Stimulated activated naive B cell treated with anti-CD40 and anti-IgM and Interleukin-4, amounts not matched to agents 10 μg/mL and 1 μg/mL and 100 μg/mL, for 72 hours (primary cell): ENCODE results near the gene ZNF460.
"Not testable (repeated sequence)": the region's sequence is repeated elsewhere in the genome, so short reads cannot be mapped to it uniquely, and the experiment has no call there.

ENCODE experiments used
- ATAC-seq, 2 donors: fragments of 150-1000 bp; cut with Tn5 transposase; replicated peaks; 2 replicates each; pipeline ENCODE4 v1.10.0; 2021; ENCODE audit warnings: moderate library complexity in 1 of 2
- DNase-seq: peaks from one replicate; pipeline ENCODE4 v3.0.0; 2021
- H3K27ac Mint-ChIP-seq: one replicate; pipeline ENCODE4 v1.8.0; 2022; ENCODE audit warnings: mild to moderate bottlenecking, mixed read lengths
- H3K27me3 Mint-ChIP-seq, 2 donors: one replicate each; pipeline ENCODE4 v1.8.0; 2022; ENCODE audit warnings: mixed read lengths in 2 of 2
- H3K36me3 Mint-ChIP-seq, 2 donors: one replicate each; pipeline ENCODE4 v1.8.0; 2022; ENCODE audit warnings: mixed read lengths in 2 of 2, mild to moderate bottlenecking in 1 of 2
- H3K4me1 Mint-ChIP-seq, 2 donors: one replicate each; pipeline ENCODE4 v1.8.0; 2022; ENCODE audit warnings: mixed read lengths in 2 of 2, mild to moderate bottlenecking in 1 of 2
- H3K4me3 Mint-ChIP-seq, 2 donors: one replicate each; pipeline ENCODE4 v1.8.0; 2022; ENCODE audit warnings: mild to moderate bottlenecking in 2 of 2, mixed read lengths in 2 of 2, moderate library complexity in 1 of 2
- H3K9me3 Mint-ChIP-seq, 2 donors: one replicate each; pipeline ENCODE4 v1.8.0; 2022; ENCODE audit warnings: mixed read lengths in 2 of 2, mild to moderate bottlenecking in 1 of 2

ZNF460 gene

DNA sequence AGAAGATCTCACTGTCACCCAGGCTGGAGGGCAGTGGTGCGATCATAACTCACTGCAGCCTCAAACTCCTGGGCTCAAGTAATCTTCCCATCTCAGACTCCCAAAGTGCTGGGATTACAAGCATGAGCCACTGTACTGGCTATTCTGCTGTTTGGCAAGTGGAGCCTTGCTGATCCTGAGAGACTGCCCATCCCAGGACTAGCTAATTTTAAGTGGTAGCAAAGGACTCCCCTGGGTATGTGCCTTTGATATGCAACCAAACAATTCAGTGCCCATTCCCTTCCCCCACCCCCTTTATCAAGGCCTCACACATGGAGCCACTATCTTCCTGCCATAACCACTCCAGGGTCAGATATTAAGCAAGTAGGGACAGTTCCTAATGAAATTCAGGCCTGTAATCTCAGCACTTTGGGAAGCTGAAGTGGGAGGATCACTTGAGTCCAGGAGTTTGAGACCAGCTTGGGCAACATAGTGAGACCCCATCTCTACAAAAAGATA lies 17.0 kb upstream of the ZNF460 start:
- Mint-ChIP-seq H3K9me3 (peaks cover 0 to 3% of the 10 kb centered on the region in 2 donors), H3K27me3 (no peaks in the 10 kb centered on the region), H3K36me3 (peaks cover 39 to 60% of the 10 kb centered on the region in 2 donors), H3K4me1 (peaks cover 7 to 13% of the 10 kb centered on the region in 2 donors), H3K4me3 (no peak overlapping the region), H3K27ac (no peak overlapping the region)
- DNase-seq (no peak), ATAC-seq (no peak)

DNA sequence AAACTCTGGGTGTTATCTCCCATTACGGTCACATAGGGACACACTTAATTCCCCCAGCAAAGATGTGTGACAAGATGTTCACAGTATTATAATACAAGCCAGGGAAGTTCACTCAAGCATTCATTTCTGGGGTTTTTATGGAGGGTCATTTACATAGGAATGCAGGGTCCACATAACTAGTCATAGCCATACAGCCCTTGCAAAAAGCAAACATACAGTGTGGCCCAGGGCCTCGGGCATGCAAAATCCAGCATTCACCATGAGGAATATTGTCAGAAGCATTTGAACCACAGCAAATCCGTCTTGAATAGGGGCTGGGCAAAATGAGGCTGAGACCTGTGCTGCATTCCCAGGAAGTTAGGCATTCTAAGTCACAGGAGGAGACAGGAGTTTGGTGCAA lies 13.0 kb upstream of the ZNF460 start:
- ATAC-seq (peak in 1 of 2 donors; percentile 39), DNase-seq (no peak)
- no peak overlapping the region for H3K27ac Mint-ChIP-seq
- H3K4me3 Mint-ChIP-seq = no peak overlapping the region
- peaks cover 0 to 3% of the 10 kb centered on the region in 2 donors for H3K9me3 Mint-ChIP-seq
- peaks cover 16 to 20% of the 10 kb centered on the region in 2 donors for H3K4me1 Mint-ChIP-seq
- peaks cover 21 to 43% of the 10 kb centered on the region in 2 donors for H3K36me3 Mint-ChIP-seq
- no peaks in the 10 kb centered on the region for H3K27me3 Mint-ChIP-seq

DNA sequence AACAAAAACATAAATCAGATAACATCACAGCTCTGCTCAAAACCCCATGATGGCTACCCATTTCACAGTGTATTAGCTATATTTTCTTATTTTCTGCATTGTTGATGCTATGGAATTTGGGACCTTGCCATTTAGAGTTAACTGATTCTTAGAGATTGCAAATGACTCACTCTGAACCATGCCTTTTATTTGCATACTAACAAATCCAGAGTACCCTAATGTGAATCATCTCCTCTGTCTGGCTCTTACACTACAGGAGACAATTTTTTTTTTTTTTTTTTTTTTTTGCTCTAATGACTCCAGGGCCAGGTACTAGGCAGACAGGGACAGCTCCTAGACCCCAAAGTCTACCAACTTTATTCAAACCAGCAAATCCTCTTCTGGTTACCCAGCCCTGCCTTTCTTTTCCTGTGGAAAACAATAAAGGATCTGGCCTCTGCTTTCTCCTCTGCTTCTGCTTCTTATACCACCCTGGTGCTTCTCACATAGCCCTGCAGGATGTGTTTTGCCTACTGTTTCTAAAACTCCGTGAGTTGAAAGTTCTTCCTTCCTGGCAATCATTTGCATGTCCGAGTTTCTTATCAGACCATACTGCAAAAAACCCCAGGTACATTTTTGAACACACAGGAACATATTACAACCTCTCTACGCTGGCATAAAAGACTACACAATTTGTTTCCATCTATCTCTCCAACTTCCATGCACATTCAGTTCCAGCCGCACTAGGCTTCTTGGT lies 10.6 kb upstream of the ZNF460 start:
- ATAC-seq = peak; percentile 74 to 79
- Mint-ChIP-seq H3K9me3 (peaks cover 0 to 3% of the 10 kb centered on the region in 2 donors), H3K4me1 (peaks cover 25 to 27% of the 10 kb centered on the region in 2 donors), H3K36me3 (peaks cover 28 to 52% of the 10 kb centered on the region in 2 donors), H3K27me3 (no peaks in the 10 kb centered on the region), H3K4me3 (peak overlapping the region; percentile 11 to 49), H3K27ac (peak overlapping the region; percentile 91)
- no peak for DNase-seq

GRCh38 chr19:57271280-57271679 lies 9.0 kb upstream of the ZNF460 start:
- ATAC-seq = no peak

DNA sequence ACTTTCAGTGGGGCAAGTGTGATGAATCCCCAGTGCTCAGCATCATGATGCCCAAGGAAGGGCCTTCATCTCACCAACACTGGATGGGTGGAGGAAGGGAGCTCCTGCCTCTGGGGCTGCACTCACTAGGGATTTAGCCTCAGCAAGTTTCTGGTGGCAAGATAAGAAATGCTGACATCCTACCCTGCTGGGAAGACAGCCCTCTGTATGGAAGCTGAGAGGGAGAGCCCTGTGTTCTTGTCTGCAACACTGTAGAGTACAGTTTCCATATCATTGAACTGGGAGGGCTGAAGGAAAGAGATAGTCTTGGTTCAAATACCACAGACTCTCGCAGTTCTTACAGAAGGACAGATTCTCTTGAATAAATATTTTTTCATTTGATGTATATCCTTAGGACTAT lies 7.3 kb upstream of the ZNF460 start:
- Mint-ChIP-seq H3K36me3 (peaks cover 24 to 37% of the 10 kb centered on the region in 2 donors), H3K4me1 (peaks cover 20 to 21% of the 10 kb centered on the region in 2 donors), H3K27me3 (no peaks in the 10 kb centered on the region), H3K4me3 (no peak overlapping the region), H3K27ac (no peak overlapping the region), H3K9me3 (no peaks in the 10 kb centered on the region)
- no peak for DNase-seq
- ATAC-seq = no peak

More at GRCh38 chr19:57271280-57271679, 9.0 kb upstream of the ZNF460 start:
- H3K4me1 Mint-ChIP-seq = peaks cover 25 to 27% of the 10 kb centered on the region in 2 donors
- peaks cover 26 to 45% of the 10 kb centered on the region in 2 donors for H3K36me3 Mint-ChIP-seq
- H3K27me3 Mint-ChIP-seq = no peaks in the 10 kb centered on the region
- H3K4me3 Mint-ChIP-seq = no peak overlapping the region
- DNase-seq = no peak
- peaks cover 0 to 2% of the 10 kb centered on the region in 2 donors for H3K9me3 Mint-ChIP-seq
- H3K27ac Mint-ChIP-seq = no peak overlapping the region

DNA sequence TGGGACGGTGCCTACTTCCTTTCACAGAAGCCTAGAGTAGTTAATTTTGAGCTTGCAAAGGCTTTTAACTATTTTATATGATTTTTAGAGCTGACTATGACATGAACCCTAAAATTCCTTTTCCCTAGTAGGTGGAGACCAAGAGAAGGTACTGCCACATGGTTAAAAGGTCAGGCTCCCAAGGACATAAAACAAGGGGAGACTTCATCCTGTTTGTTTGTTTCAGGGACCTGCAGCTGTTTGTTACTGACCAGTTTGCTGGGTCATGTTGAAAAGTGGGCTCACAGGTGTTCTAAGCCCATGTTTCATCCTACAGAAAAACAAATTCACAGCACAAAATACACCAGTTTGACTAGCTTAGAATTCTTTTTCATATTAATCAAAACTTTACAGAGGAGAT lies 3.9 kb upstream of the ZNF460 start:
- no peaks in the 10 kb centered on the region for H3K27me3 Mint-ChIP-seq
- H3K4me3 Mint-ChIP-seq = no peak overlapping the region
- H3K36me3 Mint-ChIP-seq = peaks cover 21 to 35% of the 10 kb centered on the region in 2 donors
- ATAC-seq = no peak
- H3K27ac Mint-ChIP-seq = no peak overlapping the region
- DNase-seq = no peak
- peaks cover 13% of the 10 kb centered on the region in 2 donors for H3K4me1 Mint-ChIP-seq
- H3K9me3 Mint-ChIP-seq = no peaks in the 10 kb centered on the region

GRCh38 chr19:57278481-57278880 lies 1.8 kb upstream of the ZNF460 start:
- peak overlapping the region in 1 of 2 donors; percentile 11 for H3K4me3 Mint-ChIP-seq
- peaks cover 22 to 37% of the 10 kb centered on the region in 2 donors for H3K36me3 Mint-ChIP-seq
- peaks cover 19 to 32% of the 10 kb centered on the region in 2 donors for H3K4me1 Mint-ChIP-seq
- not testable (repeated sequence) for ATAC-seq, DNase-seq, H3K9me3 Mint-ChIP-seq, H3K27me3 Mint-ChIP-seq
- H3K27ac Mint-ChIP-seq = peak overlapping the region; percentile 14

- peaks cover 24 to 37% of the 10 kb centered on the region in 2 donors for H3K36me3 Mint-ChIP-seq
- H3K4me1 Mint-ChIP-seq = peaks cover 22 to 36% of the 10 kb centered on the region in 2 donors
- no peaks in the 10 kb centered on the region for H3K27me3 Mint-ChIP-seq
- no peak overlapping the region for H3K4me3 Mint-ChIP-seq
- ATAC-seq (peak; percentile 76 to 77), DNase-seq (peak; percentile 80)
- H3K27ac Mint-ChIP-seq = no peak overlapping the region
- no peaks in the 10 kb centered on the region for H3K9me3 Mint-ChIP-seq
Observed at GRCh38 chr19:57279418-57280164, 694 bp upstream of the ZNF460 start.

DNA sequence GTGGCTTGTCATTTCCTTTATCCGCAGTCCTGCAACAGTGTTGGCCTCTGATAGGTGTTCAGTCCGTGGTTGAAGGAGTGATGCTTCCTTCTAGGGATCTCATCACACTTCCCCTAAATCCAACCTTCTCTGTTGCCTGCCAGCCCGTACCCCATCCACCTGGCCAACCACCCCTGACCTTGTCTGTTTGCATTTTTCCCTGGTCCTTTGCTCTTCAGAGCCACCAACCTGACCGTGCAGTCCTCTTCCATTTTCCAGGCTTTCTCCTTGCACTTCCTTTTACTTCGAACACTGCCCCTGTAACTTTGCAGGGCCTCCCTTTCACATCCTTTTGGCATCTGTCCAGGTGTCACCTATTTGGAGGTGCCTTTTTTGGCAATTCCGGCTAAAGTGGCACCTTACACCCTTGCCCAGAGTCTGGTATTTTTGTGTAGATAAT lies 696 bp downstream of the ZNF460 start:
- ATAC-seq (peak in 1 of 2 donors; percentile 9), DNase-seq (no peak)
- no peaks in the 10 kb centered on the region for H3K27me3 Mint-ChIP-seq
- no peak overlapping the region for H3K27ac Mint-ChIP-seq
- peaks cover 29 to 46% of the 10 kb centered on the region in 2 donors for H3K4me1 Mint-ChIP-seq
- H3K4me3 Mint-ChIP-seq = no peak overlapping the region
- H3K36me3 Mint-ChIP-seq = peaks cover 30 to 45% of the 10 kb centered on the region in 2 donors
- H3K9me3 Mint-ChIP-seq = no peaks in the 10 kb centered on the region

DNA sequence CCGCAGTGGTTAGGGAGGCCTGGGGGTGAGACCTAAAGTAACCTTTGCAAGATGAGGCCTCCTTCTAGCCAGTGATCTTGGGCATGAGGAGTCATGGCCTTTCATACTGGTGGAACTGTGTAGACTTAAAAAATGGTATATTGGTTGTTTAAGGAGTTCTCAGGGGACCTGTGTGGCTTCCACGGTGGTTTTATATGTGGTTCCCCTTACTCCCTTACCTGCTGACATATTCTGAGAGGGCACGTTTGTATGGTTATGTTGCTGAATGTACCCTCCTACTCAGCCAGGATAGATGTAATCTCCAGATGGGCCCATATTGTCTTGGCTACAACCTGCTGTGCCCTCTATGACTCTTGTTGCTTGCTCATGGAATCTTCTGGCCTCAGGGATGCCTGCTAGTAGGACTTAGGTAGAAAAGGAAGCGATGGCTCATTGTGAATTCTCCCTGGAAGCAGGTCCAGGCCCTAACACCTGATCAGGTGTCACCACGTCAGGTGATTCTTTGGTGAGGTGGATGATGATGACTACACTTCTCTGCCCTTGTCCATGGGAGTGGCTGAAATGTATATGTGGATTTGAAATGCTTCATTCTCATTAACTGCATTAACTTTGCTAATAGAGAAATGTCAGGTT lies 1.8 kb downstream of the ZNF460 start:
- DNase-seq (peak; percentile 55), ATAC-seq (peak; percentile 50 to 58)
- Mint-ChIP-seq H3K36me3 (peaks cover 37 to 54% of the 10 kb centered on the region in 2 donors), H3K9me3 (no peaks in the 10 kb centered on the region), H3K4me1 (peaks cover 34 to 49% of the 10 kb centered on the region in 2 donors), H3K27me3 (no peaks in the 10 kb centered on the region), H3K27ac (peak overlapping the region; percentile 95), H3K4me3 (peak overlapping the region in 1 of 2 donors; percentile 74)

DNA sequence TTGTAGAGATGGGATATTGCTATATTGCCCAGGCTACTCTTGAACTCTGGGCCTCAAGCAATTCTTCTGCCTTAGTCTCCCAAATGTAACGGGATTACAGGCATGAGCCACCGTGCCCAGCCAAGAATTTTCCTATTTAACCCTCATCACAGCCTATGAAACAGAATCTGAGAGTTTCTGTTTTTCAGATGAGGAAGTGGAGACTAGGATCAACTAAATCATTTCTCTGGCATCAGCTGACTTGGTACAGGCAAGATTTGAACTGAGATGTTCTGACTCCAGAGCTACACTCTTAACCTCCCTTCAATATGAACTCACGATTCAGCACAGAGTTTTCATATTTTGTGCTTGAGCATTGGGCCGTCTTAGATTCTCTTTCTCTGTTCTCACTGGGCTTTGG lies 8.1 kb downstream of the ZNF460 start:
- peaks cover 2 to 3% of the 10 kb centered on the region in 2 donors for H3K9me3 Mint-ChIP-seq
- no peaks in the 10 kb centered on the region for H3K27me3 Mint-ChIP-seq
- peak overlapping the region; percentile 14 for H3K27ac Mint-ChIP-seq
- peaks cover 67 to 81% of the 10 kb centered on the region in 2 donors for H3K36me3 Mint-ChIP-seq
- ATAC-seq (peak; percentile 53 to 58), DNase-seq (no peak)
- H3K4me3 Mint-ChIP-seq = no peak overlapping the region
- H3K4me1 Mint-ChIP-seq = peaks cover 33 to 37% of the 10 kb centered on the region in 2 donors

DNA sequence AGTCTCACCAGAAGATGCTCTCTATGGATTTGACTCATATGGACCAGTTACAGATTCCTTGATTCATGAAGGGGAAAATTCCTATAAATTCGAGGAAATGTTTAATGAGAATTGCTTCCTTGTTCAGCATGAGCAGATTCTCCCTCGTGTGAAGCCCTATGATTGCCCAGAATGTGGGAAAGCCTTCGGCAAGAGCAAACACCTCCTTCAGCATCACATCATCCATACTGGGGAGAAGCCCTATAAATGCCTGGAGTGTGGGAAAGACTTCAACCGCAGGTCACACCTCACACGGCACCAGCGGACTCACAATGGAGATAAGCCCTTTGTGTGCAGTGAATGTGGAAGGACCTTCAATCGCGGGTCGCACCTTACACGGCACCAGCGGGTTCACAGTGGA lies 10.7 kb downstream of the ZNF460 start:
- no peak overlapping the region for H3K27ac Mint-ChIP-seq
- peaks cover 78 to 89% of the 10 kb centered on the region in 2 donors for H3K36me3 Mint-ChIP-seq
- DNase-seq (no peak), ATAC-seq (no peak)
- H3K27me3 Mint-ChIP-seq = no peaks in the 10 kb centered on the region
- no peak overlapping the region for H3K4me3 Mint-ChIP-seq
- peaks cover 17 to 21% of the 10 kb centered on the region in 2 donors for H3K4me1 Mint-ChIP-seq
- peaks cover 7 to 8% of the 10 kb centered on the region in 2 donors for H3K9me3 Mint-ChIP-seq

DNA sequence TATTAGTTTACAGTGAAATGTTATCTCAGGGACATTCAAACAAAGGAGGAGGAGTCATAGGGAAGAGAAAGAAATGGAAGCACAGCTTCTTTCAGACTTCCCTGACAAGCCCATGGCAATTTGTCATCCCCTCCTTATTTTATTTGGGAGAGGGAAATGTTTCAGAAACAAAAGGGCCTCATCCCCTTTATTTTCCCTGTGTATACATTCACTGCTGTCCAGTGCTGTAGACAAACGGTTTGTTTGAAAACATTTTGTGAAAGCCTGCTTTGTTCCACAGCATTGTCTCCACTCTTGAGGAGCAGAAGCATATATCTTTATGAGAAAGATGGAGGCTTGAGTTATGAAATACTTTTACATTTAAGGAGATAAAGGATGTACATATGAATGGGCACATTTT lies 12.3 kb downstream of the ZNF460 start:
- Mint-ChIP-seq H3K36me3 (peaks cover 80 to 90% of the 10 kb centered on the region in 2 donors), H3K27ac (no peak overlapping the region), H3K27me3 (no peaks in the 10 kb centered on the region), H3K9me3 (peaks cover 7 to 8% of the 10 kb centered on the region in 2 donors), H3K4me3 (no peak overlapping the region), H3K4me1 (peaks cover 19 to 26% of the 10 kb centered on the region in 2 donors)
- ATAC-seq (no peak), DNase-seq (no peak)

DNA sequence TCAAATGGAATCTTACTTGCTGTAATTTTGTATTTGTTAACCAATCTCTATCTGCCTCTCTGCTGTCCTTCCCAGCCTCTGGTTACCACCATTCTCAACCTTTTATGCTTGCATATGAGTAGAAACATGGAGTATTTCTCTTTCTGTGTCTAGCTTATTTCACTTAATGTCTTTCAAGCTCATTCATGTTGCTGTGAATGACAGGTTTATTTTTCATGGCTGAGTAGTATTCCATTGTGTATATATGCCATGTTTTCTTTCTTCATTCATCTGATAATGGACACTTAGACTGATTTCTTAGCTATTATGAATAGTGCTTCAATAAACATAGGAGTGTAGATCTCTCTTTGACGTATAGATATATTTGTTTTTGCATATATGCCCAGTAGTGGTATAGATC lies 13.4 kb downstream of the ZNF460 start:
- H3K9me3 Mint-ChIP-seq = peaks cover 7 to 8% of the 10 kb centered on the region in 2 donors
- no peak overlapping the region for H3K4me3 Mint-ChIP-seq
- ATAC-seq (no peak), DNase-seq (no peak)
- H3K27me3 Mint-ChIP-seq = no peaks in the 10 kb centered on the region
- H3K27ac Mint-ChIP-seq = no peak overlapping the region
- H3K4me1 Mint-ChIP-seq = peaks cover 15 to 26% of the 10 kb centered on the region in 2 donors
- peaks cover 81 to 90% of the 10 kb centered on the region in 2 donors for H3K36me3 Mint-ChIP-seq
